Tibial nerve (tissue), 3 donors: ENCODE results near the gene USP48.

ENCODE experiments used
- CTCF ChIP-seq, 5 experiments: fragments of 200-600 bp in 3 of 5; fragments of 450-650 bp in 2 of 5; sonication (generic) in 3 of 5; IDR thresholded peaks; one replicate each; pipeline ENCODE4 v1.5.1; 2016 to 2019; ENCODE audit warnings: antibody characterized with exemption in 5 of 5, mild to moderate bottlenecking in 3 of 5, moderate library complexity in 2 of 5
- POLR2A ChIP-seq, 2 donors: fragments of 450-650 bp; IDR thresholded peaks; one replicate each; pipeline ENCODE4 v1.6.1; 2017; ENCODE audit warnings: antibody characterized with exemption in 2 of 2, mild to moderate bottlenecking in 2 of 2, moderate library complexity in 2 of 2

GRCh38 chr1:21691739-21692138, 91.2 kb downstream of the USP48 start:
- TF ChIP-seq CTCF (IDR thresholded peaks at IDR 0.05) (no peak), POLR2A (IDR thresholded peaks at IDR 0.05) (no peak)
